Stimulated activated effector memory CD8-positive, alpha-beta T cell treated with anti-CD3 and anti-CD28 coated beads, Interleukin-12 subunit alpha, Interleukin-12 subunit beta, amount 100 ng/mL, for 72 hours (primary cell): ENCODE results near the gene KRTAP9-6.
"Not testable (repeated sequence)": the region's sequence is repeated elsewhere in the genome, so short reads cannot be mapped to it uniquely, and the experiment has no call there.

Source experiments
- ATAC-seq: fragments of 150-1000 bp; cut with Tn5 transposase; 2 replicates; pipeline ENCODE4 v1.10.0; 2021
- DNase-seq, 2 donors: peaks; one replicate each; pipeline ENCODE4 v3.0.0; 2021 to 2022; ENCODE audit warnings: low spot score in 2 of 2
- H3K27ac Mint-ChIP-seq: one replicate; pipeline ENCODE4 v1.8.0; 2022; ENCODE audit warnings: mild to moderate bottlenecking, mixed read lengths
- H3K36me3 Mint-ChIP-seq: one replicate; pipeline ENCODE4 v1.8.0; 2022; ENCODE audit warnings: mild to moderate bottlenecking, mixed read lengths
- H3K4me1 Mint-ChIP-seq: one replicate; pipeline ENCODE4 v1.8.0; 2022; ENCODE audit warnings: mixed read lengths
- H3K4me3 Mint-ChIP-seq: one replicate; pipeline ENCODE4 v1.8.0; 2022; ENCODE audit warnings: mild to moderate bottlenecking, mixed read lengths
- H3K9me3 Mint-ChIP-seq: one replicate; pipeline ENCODE4 v1.8.0; 2022; ENCODE audit warnings: mixed read lengths

The KRTAP9-6 gene, protein sequence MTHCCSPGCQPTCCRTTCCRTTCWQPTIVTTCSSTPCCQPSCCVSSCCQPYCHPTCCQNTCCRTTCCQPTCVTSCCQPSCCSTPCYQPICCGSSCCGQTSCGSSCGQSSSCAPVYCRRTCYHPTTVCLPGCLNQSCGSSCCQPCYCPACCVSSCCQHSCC

DNA sequence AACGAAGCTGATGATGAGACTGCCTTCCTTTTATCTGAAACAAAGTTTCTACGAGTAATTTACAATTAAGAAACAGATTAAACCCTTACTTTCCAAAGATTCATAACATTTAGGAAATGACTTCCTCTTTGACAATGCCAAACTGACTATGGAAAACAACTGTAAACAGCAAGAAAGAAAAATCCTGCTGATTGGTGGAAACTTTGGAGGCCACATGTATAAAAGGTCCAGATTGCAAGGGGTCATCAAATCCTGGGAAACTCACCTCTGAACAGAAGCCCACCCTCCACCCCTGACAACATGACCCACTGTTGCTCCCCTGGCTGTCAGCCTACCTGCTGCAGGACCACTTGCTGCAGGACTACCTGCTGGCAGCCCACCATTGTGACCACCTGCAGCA, at the start of gene KRTAP9-6:
TSS of gene KRTAP9-6 (plus strand) at position 301 of the 400 bp plus-strand sequence. CDS start at position 301, 0 bp downstream.
- Mint-ChIP-seq H3K4me1 (peaks cover 5% of the 10 kb centered on the region), H3K4me3 (no peak within 1 kb of the TSS), H3K27ac (no peak within 1 kb of the TSS), H3K36me3 (no peaks in the 10 kb centered on the region), H3K9me3 (no peaks in the 10 kb centered on the region)
- no peak for DNase-seq
- no peak for ATAC-seq

DNA sequence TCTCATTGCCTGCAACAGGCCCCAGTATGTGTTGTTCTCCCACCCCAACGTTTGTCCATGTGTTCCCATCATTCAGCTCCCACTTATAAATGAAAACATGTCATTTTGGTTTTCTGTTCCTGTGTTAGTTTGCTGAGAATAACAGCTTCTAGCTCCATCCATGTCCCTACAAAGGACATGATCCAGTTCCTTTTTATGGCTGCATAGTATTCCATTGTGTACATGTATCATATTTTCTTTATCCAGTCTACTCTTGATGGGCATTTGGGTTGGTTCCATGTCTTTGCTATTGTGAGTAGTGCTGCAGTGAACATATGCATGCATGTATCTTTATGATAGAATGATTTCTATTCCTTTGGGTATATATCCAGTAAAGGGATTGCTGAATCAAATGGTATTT, 49.5 kb upstream of the KRTAP9-6 start:
- H3K4me1 Mint-ChIP-seq = no peaks in the 10 kb centered on the region
- no peaks in the 10 kb centered on the region for H3K36me3 Mint-ChIP-seq
- ATAC-seq (no peak), DNase-seq (no peak)
- H3K9me3 Mint-ChIP-seq = peaks cover 6% of the 10 kb centered on the region
- no peak overlapping the region for H3K4me3 Mint-ChIP-seq
- H3K27ac Mint-ChIP-seq = no peak overlapping the region

DNA sequence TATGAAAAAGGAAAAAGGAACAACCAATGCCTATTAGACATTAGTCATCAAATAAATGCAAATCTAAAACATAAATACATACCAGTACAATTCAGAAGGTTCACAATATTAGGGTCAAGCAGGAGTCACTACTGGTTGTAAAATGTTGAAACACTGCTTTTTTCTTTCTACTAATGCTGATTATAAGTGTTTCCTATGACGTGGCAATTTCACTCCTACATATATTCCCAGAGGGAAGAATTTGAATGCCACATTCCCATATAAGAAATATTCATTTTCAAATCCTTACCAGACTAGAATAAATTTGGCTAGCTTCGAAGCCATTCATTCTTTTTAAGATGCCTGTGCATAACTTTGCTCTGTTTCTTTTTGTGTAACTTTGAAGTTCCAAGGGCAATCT, 41.4 kb upstream of the KRTAP9-6 start:
- Mint-ChIP-seq H3K4me1 (no peaks in the 10 kb centered on the region), H3K36me3 (no peaks in the 10 kb centered on the region), H3K9me3 (peaks cover 6% of the 10 kb centered on the region), H3K27ac (no peak overlapping the region), H3K4me3 (no peak overlapping the region)
- no peak for ATAC-seq
- DNase-seq = no peak

DNA sequence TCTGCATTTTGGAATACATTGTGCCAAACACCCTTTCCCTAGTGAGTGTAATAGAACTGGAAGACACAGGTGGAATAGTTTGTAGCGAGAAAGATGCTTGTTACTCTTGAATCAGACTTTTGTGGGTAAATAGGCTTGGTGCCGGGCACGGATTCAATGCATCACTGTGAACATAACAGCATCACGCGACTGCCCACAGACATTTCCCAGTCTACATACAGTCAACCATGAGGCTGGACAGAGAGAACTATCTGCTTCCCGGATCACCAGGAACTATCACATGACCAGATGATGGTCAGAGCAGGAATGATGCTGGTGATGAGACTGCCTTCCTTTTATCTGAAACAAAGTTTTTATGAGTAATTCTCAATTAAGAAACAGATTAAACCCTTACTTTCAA, 39.1 kb upstream of the KRTAP9-6 start:
- Mint-ChIP-seq H3K36me3 (no peaks in the 10 kb centered on the region), H3K4me1 (peaks cover 6% of the 10 kb centered on the region), H3K9me3 (no peaks in the 10 kb centered on the region), H3K4me3 (no peak overlapping the region), H3K27ac (no peak overlapping the region)
- no peak for DNase-seq
- no peak for ATAC-seq

DNA sequence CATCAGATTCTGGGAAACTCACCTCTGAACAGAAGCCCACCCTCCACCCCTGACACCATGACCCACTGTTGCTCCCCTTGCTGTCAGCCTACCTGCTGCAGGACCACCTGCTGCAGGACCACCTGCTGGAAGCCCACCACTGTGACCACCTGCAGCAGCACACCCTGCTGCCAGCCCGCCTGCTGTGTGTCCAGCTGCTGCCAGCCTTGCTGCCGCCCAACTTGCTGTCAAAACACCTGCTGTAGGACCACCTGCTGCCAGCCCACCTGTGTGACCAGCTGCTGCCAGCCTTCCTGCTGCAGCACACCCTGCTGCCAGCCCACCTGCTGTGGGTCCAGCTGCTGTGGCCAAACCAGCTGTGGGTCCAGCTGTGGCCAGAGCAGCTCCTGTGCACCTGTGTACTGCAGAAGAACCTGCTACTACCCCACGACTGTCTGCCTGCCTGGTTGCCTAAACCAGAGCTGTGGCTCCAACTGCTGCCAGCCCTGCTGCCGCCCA, 38.5 kb upstream of the KRTAP9-6 start, which contains the start of gene KRTAP9-2:
TSS of gene KRTAP9-2 (plus strand) at position 51 of the 498 bp plus-strand sequence. CDS start at position 58, 7 bp downstream.
- not testable (repeated sequence) for H3K36me3 Mint-ChIP-seq, H3K4me3 Mint-ChIP-seq, DNase-seq, H3K27ac Mint-ChIP-seq, H3K4me1 Mint-ChIP-seq, ATAC-seq, H3K9me3 Mint-ChIP-seq

DNA sequence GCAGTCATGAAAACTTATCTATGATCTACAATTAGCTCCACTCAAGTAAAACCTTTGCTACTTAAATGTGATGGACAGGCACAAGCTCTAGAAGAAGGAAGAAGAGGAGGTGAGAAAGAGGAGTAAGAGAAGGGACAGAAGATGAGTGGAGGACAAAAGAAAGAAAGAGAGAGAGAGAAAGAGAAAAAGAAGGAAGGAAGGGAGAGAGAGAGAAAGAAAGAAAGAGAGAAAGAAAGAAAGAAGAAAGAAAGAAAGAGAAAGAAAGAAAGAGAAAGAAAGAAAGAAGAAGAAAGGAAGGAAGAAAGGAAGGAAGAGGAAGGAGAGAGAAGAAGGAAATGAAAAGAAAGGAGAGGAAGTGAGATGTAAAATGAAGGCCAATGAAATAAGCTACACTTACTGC, 35.1 kb upstream of the KRTAP9-6 start:
- Mint-ChIP-seq H3K9me3 (no peaks in the 10 kb centered on the region), H3K4me1 (peaks cover 6% of the 10 kb centered on the region), H3K36me3 (no peaks in the 10 kb centered on the region), H3K27ac (no peak overlapping the region), H3K4me3 (no peak overlapping the region)
- DNase-seq = no peak
- ATAC-seq = no peak

DNA sequence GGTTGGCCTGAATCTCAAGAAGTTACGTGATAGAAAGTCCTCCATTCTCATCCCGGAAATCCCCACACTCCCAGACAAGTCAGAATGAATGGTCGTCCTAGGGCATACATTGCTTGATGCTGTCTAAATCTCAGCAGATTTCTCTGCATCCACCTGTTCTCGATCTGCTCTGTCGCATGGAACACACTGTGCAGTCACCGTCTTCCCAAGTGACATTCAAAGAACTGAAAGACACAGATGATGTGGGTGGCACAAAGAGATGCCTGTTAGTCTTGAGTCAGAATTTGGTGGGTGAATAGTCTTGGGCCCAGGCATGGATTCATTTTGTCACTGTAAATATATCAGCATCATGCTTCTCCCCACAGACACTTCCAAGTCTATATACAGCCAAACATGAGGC, 33.4 kb upstream of the KRTAP9-6 start:
- DNase-seq = no peak
- no peak for ATAC-seq
- Mint-ChIP-seq H3K9me3 (no peaks in the 10 kb centered on the region), H3K4me3 (no peak overlapping the region), H3K36me3 (no peaks in the 10 kb centered on the region), H3K4me1 (peaks cover 6% of the 10 kb centered on the region), H3K27ac (no peak overlapping the region)

DNA sequence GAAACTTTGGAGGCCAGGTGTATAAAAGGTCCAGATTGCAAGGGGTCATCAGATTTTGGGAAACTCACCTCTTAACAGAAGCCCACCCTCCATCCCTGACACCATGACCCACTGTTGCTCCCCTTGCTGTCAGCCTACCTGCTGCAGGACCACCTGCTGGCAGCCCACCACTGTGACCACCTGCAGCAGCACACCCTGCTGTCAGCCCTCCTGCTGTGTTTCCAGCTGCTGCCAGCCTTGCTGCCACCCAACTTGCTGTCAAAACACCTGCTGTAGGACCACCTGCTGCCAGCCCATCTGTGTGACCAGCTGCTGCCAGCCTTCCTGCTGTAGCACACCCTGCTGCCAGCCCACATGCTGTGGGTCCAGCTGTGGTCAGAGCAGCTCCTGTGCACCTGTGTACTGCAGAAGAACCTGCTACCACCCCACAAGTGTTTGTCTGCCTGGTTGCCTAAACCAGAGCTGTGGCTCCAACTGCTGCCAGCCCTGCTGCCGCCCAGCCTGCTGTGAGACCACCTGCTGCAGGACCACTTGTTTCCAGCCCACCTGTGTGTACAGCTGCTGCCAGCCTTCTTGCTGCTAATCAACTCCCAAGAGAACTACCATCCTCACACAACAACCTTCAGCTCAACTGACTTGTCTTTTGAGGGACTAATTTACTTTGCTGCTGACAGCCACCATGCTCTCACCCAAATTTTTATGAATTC, 32.6 kb upstream of the KRTAP9-6 start, which contains the start of gene KRTAP9-3:
TSS of gene KRTAP9-3 (plus strand) at position 51 of the 707 bp plus-strand sequence. CDS start at position 104, 53 bp downstream.
- not testable (repeated sequence) for H3K4me1 Mint-ChIP-seq, H3K9me3 Mint-ChIP-seq, H3K27ac Mint-ChIP-seq, DNase-seq, ATAC-seq, H3K4me3 Mint-ChIP-seq, H3K36me3 Mint-ChIP-seq

DNA sequence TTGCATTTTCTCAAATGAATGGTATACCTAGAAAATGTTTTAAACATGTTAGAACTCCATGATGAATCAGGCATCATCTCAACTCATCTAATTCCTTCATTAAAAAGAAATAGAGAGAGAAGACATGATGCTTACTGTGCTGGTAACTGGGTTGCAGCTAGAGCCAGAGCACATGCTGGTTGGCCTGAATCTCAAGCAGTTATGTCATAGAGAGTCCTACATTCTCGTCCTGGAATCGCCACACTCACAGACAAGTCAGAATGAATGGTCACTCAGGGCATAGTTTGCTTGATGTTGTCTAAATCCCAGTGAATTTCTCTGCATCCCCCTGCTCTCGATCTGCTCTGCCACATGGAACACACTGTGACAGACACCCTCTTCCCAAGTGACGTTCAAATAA, 28.1 kb upstream of the KRTAP9-6 start:
- not testable (repeated sequence) for H3K9me3 Mint-ChIP-seq, ATAC-seq, H3K36me3 Mint-ChIP-seq, DNase-seq, H3K27ac Mint-ChIP-seq, H3K4me1 Mint-ChIP-seq, H3K4me3 Mint-ChIP-seq

DNA sequence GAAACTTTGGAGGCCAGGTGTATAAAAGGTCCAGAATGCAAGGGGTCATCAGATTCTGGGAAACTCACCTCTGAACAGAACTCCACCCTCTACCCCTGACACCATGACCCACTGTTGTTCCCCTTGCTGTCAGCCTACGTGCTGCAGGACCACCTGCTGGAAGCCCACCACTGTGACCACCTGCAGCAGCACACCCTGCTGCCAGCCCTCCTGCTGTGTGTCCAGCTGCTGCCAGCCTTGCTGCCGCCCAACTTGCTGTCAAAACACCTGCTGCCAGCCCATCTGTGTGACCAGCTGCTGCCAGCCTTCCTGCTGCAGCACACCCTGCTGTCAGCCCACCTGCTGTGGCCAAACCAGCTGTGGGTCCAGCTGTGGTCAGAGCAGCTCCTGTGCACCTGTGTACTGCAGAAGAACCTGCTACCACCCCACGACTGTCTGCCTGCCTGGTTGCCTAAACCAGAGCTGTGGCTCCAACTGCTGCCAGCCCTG, 27.2 kb upstream of the KRTAP9-6 start, which contains the start of gene KRTAP9-8:
TSS of gene KRTAP9-8 (plus strand) at position 51 of the 489 bp plus-strand sequence. CDS start at position 104, 53 bp downstream.
- DNase-seq, H3K27ac Mint-ChIP-seq: not testable (repeated sequence)

DNA sequence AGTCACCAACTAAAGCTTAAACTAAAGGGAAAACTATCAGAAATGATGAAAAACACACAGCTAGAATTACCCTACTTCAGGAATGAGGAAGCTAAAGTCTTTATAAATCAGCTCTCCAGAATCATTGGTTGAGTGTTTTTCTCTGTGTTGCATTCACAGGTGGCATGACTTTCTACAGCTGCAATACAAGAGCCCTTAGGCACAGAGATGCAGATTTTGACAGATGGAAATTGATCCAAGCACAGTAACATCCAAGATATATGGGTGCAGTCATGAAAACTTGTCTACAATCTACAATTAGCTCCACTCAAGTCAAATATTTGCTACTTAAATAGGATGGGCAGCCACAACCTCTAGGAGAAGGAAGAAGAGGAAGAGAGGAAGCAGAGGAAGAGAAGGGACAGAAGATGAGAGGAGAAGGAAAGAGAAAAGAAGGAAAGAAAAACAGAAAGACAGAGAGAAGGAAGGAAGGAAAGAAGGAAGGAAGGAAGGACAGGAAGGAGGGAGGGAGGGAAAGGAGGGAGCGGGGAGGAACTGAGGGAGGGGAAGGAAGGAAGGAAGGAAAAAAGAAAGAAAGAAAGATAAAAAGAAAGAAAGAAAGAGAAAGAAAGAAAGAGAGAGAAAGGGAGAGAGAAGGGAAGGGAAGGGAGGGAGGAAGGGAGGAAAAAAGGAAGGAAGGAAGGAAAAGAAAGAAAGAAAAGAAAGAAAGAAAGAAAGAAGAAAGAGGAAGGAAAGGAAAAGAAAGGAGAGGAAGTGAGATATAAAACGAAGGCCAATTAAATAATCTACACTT, 18.0 kb upstream of the KRTAP9-6 start:
- not testable (repeated sequence) for H3K36me3 Mint-ChIP-seq, DNase-seq, H3K4me1 Mint-ChIP-seq, H3K4me3 Mint-ChIP-seq, H3K9me3 Mint-ChIP-seq, H3K27ac Mint-ChIP-seq, ATAC-seq

More for the DNA sequence above, 27.2 kb upstream of the KRTAP9-6 start, which contains the start of gene KRTAP9-8:
- H3K9me3 Mint-ChIP-seq, H3K4me3 Mint-ChIP-seq, ATAC-seq, H3K4me1 Mint-ChIP-seq, H3K36me3 Mint-ChIP-seq: not testable (repeated sequence)

DNA sequence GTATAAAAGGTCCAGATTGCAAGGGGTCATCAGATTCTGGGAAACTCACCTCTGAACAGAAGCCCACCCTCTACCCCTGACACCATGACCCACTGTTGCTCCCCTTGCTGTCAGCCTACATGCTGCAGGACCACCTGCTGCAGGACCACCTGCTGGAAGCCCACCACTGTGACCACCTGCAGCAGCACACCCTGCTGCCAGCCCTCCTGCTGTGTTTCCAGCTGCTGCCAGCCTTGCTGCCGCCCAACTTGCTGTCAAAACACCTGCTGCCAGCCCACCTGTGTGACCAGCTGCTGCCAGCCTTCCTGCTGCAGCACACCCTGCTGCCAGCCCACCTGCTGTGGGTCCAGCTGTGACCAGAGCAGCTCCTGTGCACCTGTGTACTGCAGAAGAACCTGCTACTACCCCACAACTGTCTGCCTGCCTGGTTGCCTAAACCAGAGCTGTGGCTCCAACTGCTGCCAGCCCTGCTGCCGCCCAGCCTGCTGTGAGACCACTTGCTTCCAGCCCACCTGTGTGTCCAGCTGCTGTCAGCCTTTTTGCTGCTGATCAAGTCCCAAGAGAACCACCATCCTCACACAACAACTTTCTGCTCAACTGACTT, 15.4 kb upstream of the KRTAP9-6 start, which contains the start of gene KRTAP9-4:
TSS of gene KRTAP9-4 (plus strand) at position 51 of the 604 bp plus-strand sequence. CDS start at position 85, 34 bp downstream.
- H3K36me3 Mint-ChIP-seq, H3K9me3 Mint-ChIP-seq, ATAC-seq, DNase-seq, H3K27ac Mint-ChIP-seq, H3K4me3 Mint-ChIP-seq, H3K4me1 Mint-ChIP-seq: not testable (repeated sequence)

DNA sequence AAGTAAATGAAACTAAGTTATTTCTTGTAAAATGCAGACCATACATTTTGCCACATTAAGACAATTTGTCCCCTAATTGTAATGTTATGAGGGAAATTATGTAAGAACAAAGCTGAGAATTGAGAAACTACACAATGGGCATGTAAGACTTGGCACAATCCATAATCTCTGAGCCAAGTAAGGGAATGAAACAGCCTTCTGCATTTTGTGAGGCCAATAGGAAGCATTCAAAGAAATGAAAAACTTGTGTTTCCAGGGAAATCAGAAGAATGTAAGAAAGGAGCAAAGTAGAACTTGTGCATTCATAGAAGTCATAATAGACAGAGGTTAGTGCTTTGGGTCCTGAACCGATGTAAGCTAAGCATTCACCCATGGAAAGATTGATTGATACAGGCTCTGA, 13.9 kb upstream of the KRTAP9-6 start:
- DNase-seq (no peak), ATAC-seq (no peak)
- H3K27ac Mint-ChIP-seq = no peak overlapping the region
- H3K4me3 Mint-ChIP-seq = no peak overlapping the region
- no peaks in the 10 kb centered on the region for H3K9me3 Mint-ChIP-seq
- H3K4me1 Mint-ChIP-seq = peaks cover 6% of the 10 kb centered on the region
- H3K36me3 Mint-ChIP-seq = no peaks in the 10 kb centered on the region

DNA sequence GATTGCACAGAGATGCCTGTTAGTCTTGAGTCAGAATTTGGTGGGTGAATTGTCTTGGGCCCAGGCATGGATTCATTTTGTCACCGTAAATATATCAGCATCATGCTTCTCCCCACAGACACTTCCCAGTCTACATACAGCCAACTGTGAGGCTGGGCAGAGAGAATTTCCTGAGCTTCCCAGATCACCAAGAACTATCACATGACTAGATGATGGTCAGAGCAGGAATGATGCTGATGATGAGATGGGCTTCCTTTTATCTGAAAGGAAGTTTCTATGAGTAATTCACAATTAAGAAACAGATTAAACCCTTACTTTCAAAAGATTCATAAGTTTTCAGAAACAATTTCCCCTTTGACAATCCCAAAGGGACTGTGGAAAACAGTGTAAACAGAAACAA, 10.3 kb upstream of the KRTAP9-6 start:
- H3K4me1 Mint-ChIP-seq = peaks cover 6% of the 10 kb centered on the region
- no peaks in the 10 kb centered on the region for H3K9me3 Mint-ChIP-seq
- H3K36me3 Mint-ChIP-seq = no peaks in the 10 kb centered on the region
- no peak for DNase-seq
- no peak overlapping the region for H3K4me3 Mint-ChIP-seq
- H3K27ac Mint-ChIP-seq = no peak overlapping the region
- no peak for ATAC-seq
